PC-9 (cell line): Measurements from ENCODE around the gene ABI2. TPM values are rescaled to one million over a fixed set of nuclear protein-coding genes. Genes with fewer than 3 reads are reported as not detected.

Source experiments
- BruUV-seq: library from RNA; stranded (reverse); fragments of 400-500 nt; replicated peaks from 2 replicates; lab custom pipeline; 2021; lab: Mats Ljungman, UMichigan
- CTCF ChIA-PET: fragments of 300-600 bp; sonication (Branson Sonifier 250); formaldehyde crosslinking; loops from one replicate; lab custom pipeline; 2022; ENCODE audit warnings: antibody characterized with exemption; lab: Charles Lee
- POLR2A ChIA-PET: fragments of 300-600 bp; sonication (Branson Sonifier 250); formaldehyde crosslinking; loops from one replicate; lab custom pipeline; 2022; ENCODE audit warnings: antibody characterized with exemption; ENCODE audit not compliant: unreplicated experiment; lab: Charles Lee
- DNase-seq, 2 experiments: peaks; one replicate each; pipeline versions ENCODE4 v3.0.0 to v3.0.0-alpha.2; 2015 to 2022; ENCODE audit warnings: mixed read lengths in 1 of 2
- H2AFZ ChIP-seq: fragments of 200-600 bp; sonication (generic); 2 replicates; pipeline ENCODE4 v1.8.1; 2017; ENCODE audit warnings: antibody characterized with exemption
- H3F3A ChIP-seq: fragments of 200-600 bp; sonication (generic); 2 replicates; pipeline ENCODE4 v1.8.1; 2017; ENCODE audit warnings: antibody characterized with exemption, mild to moderate bottlenecking, low read depth; ENCODE audit not compliant: insufficient read depth
- H3K27ac ChIP-seq: fragments of 200-600 bp; sonication (generic); 2 replicates; pipeline ENCODE4 v1.6.1; 2016; ENCODE audit warnings: mixed run types
- H3K27me3 ChIP-seq: fragments of 200-600 bp; sonication (generic); 2 replicates; pipeline ENCODE4 v1.6.1; 2016; ENCODE audit warnings: low read depth, mixed run types; ENCODE audit not compliant: insufficient read depth
- H3K36me3 ChIP-seq: fragments of 200-600 bp; sonication (generic); 2 replicates; pipeline ENCODE4 v1.6.1; 2016; ENCODE audit warnings: low read depth, mixed run types
- H3K4me1 ChIP-seq: fragments of 200-600 bp; sonication (generic); replicated peaks from 2 replicates; pipeline ENCODE4 v1.6.1; 2016; ENCODE audit warnings: mixed run types; ENCODE audit not compliant: insufficient read depth
- H3K4me2 ChIP-seq: fragments of 200-600 bp; sonication (generic); 2 replicates; pipeline ENCODE4 v1.6.1; 2017; ENCODE audit warnings: mixed run types
- H3K4me3 ChIP-seq: fragments of 200-600 bp; sonication (generic); 2 replicates; pipeline ENCODE4 v1.6.1; 2016; ENCODE audit warnings: mixed run types
- H3K79me2 ChIP-seq: fragments of 200-600 bp; sonication (generic); 2 replicates; pipeline ENCODE4 v1.6.1; 2017; ENCODE audit warnings: low read depth, mixed run types
- H3K9me2 ChIP-seq: fragments of 200-600 bp; sonication (generic); 2 replicates; pipeline ENCODE4 v1.8.1; 2017; ENCODE audit warnings: mild to moderate bottlenecking; ENCODE audit not compliant: insufficient read depth
- H3K9me3 ChIP-seq: fragments of 200-600 bp; sonication (generic); 2 replicates; pipeline ENCODE4 v1.8.1; 2016; ENCODE audit warnings: low read depth; ENCODE audit not compliant: insufficient read depth
- H4K20me1 ChIP-seq: fragments of 200-600 bp; sonication (generic); 2 replicates; pipeline ENCODE4 v1.8.1; 2017; ENCODE audit not compliant: insufficient read depth
- CTCF ChIP-seq: fragments of 200-600 bp; sonication (generic); conservative IDR thresholded peaks from 2 replicates; pipeline ENCODE4 v1.6.1; 2017; ENCODE audit warnings: mixed run types, antibody characterized with exemption, mild to moderate bottlenecking, moderate library complexity
- EZH2 ChIP-seq: fragments of 200-600 bp; sonication (generic); IDR thresholded peaks from 2 replicates; pipeline ENCODE4 v1.8.0; 2017; ENCODE audit warnings: antibody characterized with exemption, low read depth
- intact Hi-C: fragments of 100-400 bp; cut with micrococcal nuclease; formaldehyde crosslinking; loops from one replicate; pipeline ENCODE4 v1.10.0; 2022; ENCODE audit not compliant: unreplicated experiment
- total RNA-seq: library from RNA; stranded (reverse); gene quantifications from 2 replicates; pipeline ENCODE4 v1.2.3, GENCODE V29; 2021

ABI2 gene
- total RNA-seq, 1 experiment from 2014 or later: 54.3 TPM

DNA sequence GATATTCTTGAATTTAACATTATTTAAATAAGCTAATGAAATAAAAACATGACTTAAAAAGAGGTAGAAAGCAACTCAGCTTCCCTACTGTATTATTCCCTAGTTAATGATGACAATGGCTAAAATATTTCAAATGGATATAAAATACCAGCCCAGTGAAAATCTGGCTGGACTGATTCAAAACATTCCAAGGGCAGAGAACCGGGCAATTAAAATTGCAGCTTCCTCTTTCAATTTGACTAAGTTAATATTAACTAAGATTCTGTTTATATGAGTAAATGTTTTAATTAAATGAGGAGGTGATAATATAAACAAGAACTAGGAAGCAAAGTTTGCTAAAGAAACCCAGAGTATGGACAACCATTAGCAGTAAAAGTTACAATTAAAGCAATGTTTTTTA lies 141.4 kb downstream of the ABI2 start:
- Histone ChIP-seq H3K27ac (no peak overlapping the region), H2AFZ (no peak overlapping the region), H4K20me1 (no peaks in the 10 kb centered on the region), H3K36me3 (no peaks in the 10 kb centered on the region), H3F3A (no peaks in the 10 kb centered on the region), H3K9me3 (no peaks in the 10 kb centered on the region), H3K79me2 (no peaks in the 10 kb centered on the region), H3K9me2 (no peaks in the 10 kb centered on the region), H3K4me2 (no peak overlapping the region), H3K27me3 (no peaks in the 10 kb centered on the region), H3K4me3 (no peak overlapping the region), H3K4me1 (no peaks in the 10 kb centered on the region)
- ChIA-PET CTCF (no interaction called here), POLR2A (no interaction called here)
- TF ChIP-seq EZH2 (no peak), CTCF (no peak)
- DNase-seq: no peak
- BruUV-seq: no TSS peak
- intact Hi-C loops: no loop called here

- Histone ChIP-seq H3K27me3 (no peaks in the 10 kb centered on the region), H3K79me2 (no peaks in the 10 kb centered on the region), H3K9me2 (no peaks in the 10 kb centered on the region), H3K4me3 (no peak overlapping the region), H3K4me1 (no peaks in the 10 kb centered on the region), H3K36me3 (no peaks in the 10 kb centered on the region), H3K27ac (no peak overlapping the region), H4K20me1 (no peaks in the 10 kb centered on the region), H3K4me2 (no peak overlapping the region), H3K9me3 (no peaks in the 10 kb centered on the region), H3F3A (no peaks in the 10 kb centered on the region), H2AFZ (no peak overlapping the region)
- intact Hi-C loops: no loop called here
- ChIA-PET POLR2A (no interaction called here), CTCF (no interaction called here)
- no TSS peak for BruUV-seq
- no peak for TF ChIP-seq EZH2
- TF ChIP-seq CTCF: no peak
- no peak for DNase-seq
Observed at GRCh38 chr2:203470371-203470770, 142.2 kb downstream of the ABI2 start.

DNA sequence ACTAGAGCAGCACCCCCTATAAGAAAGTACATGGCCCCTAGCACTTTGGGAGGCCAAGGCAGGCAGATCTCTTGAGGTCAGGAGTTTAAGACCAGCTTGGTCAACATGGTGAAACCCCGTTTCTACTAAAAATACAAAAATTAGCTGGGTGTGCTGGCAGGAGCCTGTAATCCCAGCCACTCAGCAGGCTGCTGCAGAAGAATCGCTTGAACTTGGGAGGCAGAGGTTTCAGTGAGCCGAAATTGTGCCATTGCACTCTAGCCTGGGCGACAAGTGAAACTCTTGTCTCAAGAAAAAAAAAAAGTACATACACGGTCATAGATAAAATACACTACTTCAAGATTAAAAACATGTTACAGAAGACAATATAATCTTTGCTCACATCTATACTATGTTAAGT lies 143.1 kb downstream of the ABI2 start:
- H3F3A ChIP-seq: no peaks in the 10 kb centered on the region
- intact Hi-C loops: no loop called here
- TF ChIP-seq EZH2 (no peak), CTCF (no peak)
- H3K27ac ChIP-seq: no peak overlapping the region
- no peaks in the 10 kb centered on the region for H3K27me3 ChIP-seq
- CTCF ChIA-PET: no interaction called here
- no peak overlapping the region for H2AFZ ChIP-seq
- no peak for DNase-seq
- H3K36me3 ChIP-seq: no peaks in the 10 kb centered on the region
- no peak overlapping the region for H3K4me3 ChIP-seq
- H4K20me1 ChIP-seq: no peaks in the 10 kb centered on the region
- POLR2A ChIA-PET: no interaction called here
- no peaks in the 10 kb centered on the region for H3K4me1 ChIP-seq
- no TSS peak for BruUV-seq
- no peaks in the 10 kb centered on the region for H3K9me2 ChIP-seq
- no peaks in the 10 kb centered on the region for H3K9me3 ChIP-seq
- no peaks in the 10 kb centered on the region for H3K79me2 ChIP-seq
- no peak overlapping the region for H3K4me2 ChIP-seq
